Fibroblast of skin of left quadriceps (primary cell): ENCODE data around the gene CTDSP1.

Experiments used
- DNase-seq, 2 experiments: peaks; one replicate each; pipeline ENCODE4 v3.0.0-alpha.2; 2013; ENCODE audit warnings: low read depth in 2 of 2

Gene CTDSP1

GRCh38 chr2:218425531-218425930 is 25.9 kb downstream of the CTDSP1 start:
- no peak for DNase-seq

- DNase-seq = no peak
These were observed 28.1 kb downstream of the CTDSP1 start for GRCh38 chr2:218427741-218428140.

GRCh38 chr2:218428846-218429558 is 29.3 kb downstream of the CTDSP1 start:
- no peak for DNase-seq

- no peak for DNase-seq
These were observed 30.4 kb downstream of the CTDSP1 start for GRCh38 chr2:218429911-218430692.

- DNase-seq = no peak
These were observed 31.1 kb downstream of the CTDSP1 start for GRCh38 chr2:218430721-218431120.

GRCh38 chr2:218431878-218432277 is 32.2 kb downstream of the CTDSP1 start:
- no peak for DNase-seq

- no peak for DNase-seq
These were observed 33.2 kb downstream of the CTDSP1 start for GRCh38 chr2:218432676-218433365.

- DNase-seq = no peak
These were observed 34.8 kb downstream of the CTDSP1 start for GRCh38 chr2:218434456-218434855.

GRCh38 chr2:218435003-218435982 is 35.6 kb downstream of the CTDSP1 start:
- DNase-seq = no peak

- no peak for DNase-seq
These were observed 37.3 kb downstream of the CTDSP1 start for GRCh38 chr2:218436992-218437391.

GRCh38 chr2:218437969-218438368 is 38.3 kb downstream of the CTDSP1 start:
- DNase-seq = no peak

GRCh38 chr2:218438596-218438995 is 38.9 kb downstream of the CTDSP1 start:
- no peak for DNase-seq

GRCh38 chr2:218444692-218445357 is 45.2 kb downstream of the CTDSP1 start:
- no peak for DNase-seq

- DNase-seq = no peak
These were observed 45.9 kb downstream of the CTDSP1 start for GRCh38 chr2:218445602-218446001.

- DNase-seq = no peak
These were observed 46.9 kb downstream of the CTDSP1 start for GRCh38 chr2:218446547-218446946.

- no peak for DNase-seq
These were observed 47.4 kb downstream of the CTDSP1 start for GRCh38 chr2:218447072-218447471.

- DNase-seq = peak in 1 of 2 experiments; percentile 0
These were observed 49.3 kb downstream of the CTDSP1 start for GRCh38 chr2:218448934-218449333.

GRCh38 chr2:218452079-218452478 is 52.4 kb downstream of the CTDSP1 start:
- DNase-seq = no peak
